IPS-11a (cell line): ENCODE measurements around the gene ASMTL.
"Not testable (repeated sequence)": the region's sequence is repeated elsewhere in the genome, so short reads cannot be mapped to it uniquely, and the experiment has no call there.

ENCODE experiments used
- H3K4me3 ChIP-seq: one replicate; pipeline ENCODE4 v1.5.1; 2013; ENCODE audit warnings: low read depth, low read length, control low read depth

The ASMTL gene

GRCh38 chrX:1452516-1453394, at the start of gene ASMTL:
Gene ASMTL (minus strand): TSS chrX:1452909. CDS start chrX:1452840, 69 bp downstream.
- H3K4me3 ChIP-seq, result peak within 1 kb of the TSS; percentile 81

DNA sequence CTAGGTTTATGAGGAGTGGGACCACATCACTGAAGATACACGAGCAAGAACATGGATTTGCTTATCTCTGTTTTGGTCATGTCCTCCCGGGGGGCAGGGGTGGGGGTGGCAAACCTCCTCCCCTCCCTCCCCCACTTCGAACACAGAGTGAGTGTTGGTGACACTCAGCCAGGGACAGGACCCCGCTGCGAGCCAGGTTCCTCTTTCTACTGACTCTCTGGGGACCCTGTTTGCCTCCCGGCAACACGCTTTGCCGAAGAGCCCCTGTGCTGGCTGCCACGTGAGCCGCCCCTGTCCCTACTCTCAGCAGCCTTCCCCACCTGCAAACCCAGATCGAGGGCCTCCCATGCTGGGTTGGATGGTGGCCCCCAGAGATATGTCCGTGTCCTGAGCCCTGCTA, 49.5 kb upstream of the ASMTL start:
- no peak overlapping the region for H3K4me3 ChIP-seq

DNA sequence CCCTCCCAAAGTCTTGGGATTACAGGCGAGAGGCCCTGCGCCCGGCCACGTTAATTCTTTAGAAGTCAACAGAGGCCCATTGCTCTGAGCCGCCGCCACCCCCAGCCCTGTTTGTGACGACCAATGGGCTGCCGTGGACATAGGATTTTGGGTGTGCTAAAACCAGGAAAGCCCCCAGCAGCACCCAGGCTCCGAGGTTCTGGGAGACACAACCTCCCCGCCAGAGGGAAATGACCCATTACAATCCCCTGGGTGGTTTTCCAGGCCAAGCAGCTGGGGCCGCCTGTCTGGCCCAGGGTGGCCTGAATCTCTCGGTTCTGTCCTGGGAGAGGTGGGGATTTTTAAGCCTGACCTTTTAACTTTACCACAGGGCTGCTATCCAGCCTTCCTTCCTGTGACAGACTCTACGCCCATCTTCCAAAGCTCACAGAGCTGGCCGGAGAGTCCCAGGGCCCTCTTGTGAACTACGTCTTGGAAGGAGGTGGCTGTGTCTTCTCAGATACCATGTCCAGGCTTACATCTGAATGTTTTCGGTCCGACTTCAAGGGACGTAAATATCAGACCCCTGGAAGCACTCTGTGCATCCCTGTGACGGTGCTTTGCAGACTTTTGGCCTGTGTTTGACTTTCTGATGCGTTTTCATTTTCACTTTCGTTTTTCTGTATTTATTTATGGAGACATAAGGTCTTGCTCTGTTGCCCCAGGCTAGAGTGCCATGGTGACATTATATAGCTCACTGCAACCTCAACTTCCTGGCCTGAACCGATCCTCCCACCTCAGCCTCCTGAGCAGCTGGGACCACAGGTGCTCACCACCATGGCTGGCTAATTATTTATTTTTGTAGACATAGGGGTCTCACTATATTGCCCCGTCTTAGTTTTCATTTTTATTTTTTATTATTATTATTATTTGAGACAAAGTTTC, 48.3 kb upstream of the ASMTL start:
- H3K4me3 ChIP-seq, result no peak overlapping the region

GRCh38 chrX:1496076-1496475, 43.4 kb upstream of the ASMTL start:
- no peak overlapping the region for H3K4me3 ChIP-seq

DNA sequence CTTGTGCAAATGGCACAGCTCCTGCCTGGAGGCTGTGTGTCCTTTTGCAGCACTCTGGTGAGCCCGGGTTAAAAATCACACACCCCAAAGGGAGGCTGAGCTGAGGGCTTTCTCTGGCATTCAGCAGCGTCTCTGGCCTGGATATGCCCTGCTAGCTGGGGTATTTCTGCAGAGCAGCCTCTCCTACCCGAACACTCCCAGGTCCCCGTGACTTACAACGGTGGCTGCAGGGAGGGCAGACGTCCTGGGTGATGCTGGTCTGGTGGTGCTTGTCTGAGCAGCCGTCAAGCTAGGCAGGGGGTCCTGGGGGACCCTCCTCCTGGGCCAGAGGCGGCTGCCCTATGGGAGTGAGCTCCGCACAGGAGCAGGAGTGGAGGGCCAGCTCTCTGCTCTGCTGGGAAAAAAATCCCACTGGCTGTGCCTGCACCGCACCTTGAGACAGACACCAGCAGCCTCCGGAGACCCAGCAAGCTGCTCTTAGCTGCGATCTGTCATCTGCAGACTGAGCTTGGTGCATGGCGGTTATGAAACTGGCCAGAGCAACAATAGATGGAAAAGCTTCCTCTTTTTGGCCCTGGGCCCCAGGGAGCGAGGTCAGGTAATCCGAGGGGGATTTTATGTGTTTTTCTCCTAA, 41.3 kb upstream of the ASMTL start:
- H3K4me3 ChIP-seq, result no peak overlapping the region

DNA sequence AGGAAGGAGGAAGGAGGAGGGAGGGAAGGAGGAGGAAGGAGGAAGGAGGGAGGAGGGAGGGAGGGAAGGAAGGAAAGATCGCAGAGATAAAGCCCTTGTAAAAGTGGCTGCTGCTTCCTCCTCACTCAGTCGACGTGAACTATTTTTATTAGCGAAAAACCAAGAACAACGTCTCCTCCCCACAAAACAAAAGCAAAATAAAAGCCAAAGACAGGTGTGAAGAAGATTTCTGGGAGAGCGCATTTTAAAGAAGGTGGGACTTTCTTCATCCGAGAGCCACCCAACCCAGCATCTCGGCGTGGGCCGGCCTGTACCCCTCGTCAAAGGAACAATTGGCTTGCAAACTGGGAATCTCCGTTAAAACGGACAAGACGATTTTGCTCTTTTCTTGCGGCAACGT, 40.7 kb upstream of the ASMTL start:
- H3K4me3 ChIP-seq, result no peak overlapping the region

DNA sequence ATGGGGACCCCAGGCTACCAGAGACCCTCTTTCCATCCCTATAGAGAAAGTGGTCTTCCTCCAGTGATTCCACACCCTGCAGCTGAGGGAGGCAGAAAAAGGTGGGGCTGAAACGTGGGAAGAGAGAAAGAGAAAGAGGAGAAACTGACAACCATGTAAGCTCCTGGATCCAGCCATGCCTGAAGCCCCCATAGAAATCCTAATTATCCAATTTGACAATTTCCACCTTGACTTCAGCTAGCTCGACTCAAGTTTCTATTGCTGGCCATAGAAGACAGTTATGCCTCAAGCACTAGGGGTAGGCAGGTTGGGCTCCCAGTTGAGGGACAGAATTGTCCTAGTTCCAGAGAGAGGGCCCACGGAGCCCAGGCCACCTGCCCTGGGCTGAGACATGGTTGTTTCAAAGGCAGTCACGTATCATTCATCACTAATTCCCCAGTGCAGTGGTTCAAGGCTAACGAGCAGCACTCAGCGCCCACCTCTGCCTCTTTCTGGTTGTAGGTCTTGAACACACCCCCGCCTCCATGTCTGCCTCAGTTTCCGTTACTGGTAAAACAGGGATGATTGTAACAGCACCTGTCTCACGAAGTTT, 39.8 kb upstream of the ASMTL start:
- H3K4me3 ChIP-seq, result no peak overlapping the region

GRCh38 chrX:1491851-1492349, 39.2 kb upstream of the ASMTL start:
- H3K4me3 ChIP-seq, result no peak overlapping the region

DNA sequence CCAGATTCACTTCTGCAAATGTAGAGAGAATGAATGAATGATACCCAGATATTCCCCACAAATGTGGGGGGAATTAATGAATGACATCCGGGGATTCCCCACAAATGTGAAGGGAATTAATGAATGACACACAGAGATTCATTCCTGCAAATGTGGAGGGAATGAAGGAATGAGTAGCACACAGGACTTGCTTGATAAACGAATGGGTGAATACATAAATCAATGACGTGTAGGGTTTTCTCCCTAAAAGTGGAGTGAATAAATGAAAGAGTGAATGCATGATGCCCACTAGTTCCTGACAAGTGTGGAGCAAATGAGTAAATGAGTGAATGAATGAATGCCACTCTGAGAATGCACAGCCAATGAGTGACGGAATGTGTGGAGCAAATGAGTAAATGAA, 38.5 kb upstream of the ASMTL start:
- H3K4me3 ChIP-seq, result not testable (repeated sequence)

DNA sequence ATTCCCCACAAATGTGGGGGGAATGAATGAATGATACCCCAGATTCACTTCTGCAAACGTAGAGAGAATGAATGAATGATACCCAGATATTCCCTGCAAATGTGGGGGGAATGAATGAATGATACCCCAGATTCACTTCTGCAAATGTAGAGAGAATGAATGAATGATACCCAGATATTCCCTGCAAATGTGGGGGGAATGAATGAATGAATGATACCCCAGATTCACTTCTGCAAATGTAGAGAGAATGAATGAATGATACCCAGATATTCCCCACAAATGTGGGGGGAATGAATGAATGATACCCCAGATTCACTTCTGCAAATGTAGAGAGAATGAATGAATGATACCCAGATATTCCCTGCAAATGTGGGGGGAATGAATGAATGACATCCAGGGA, 38.0 kb upstream of the ASMTL start:
- not testable (repeated sequence) for H3K4me3 ChIP-seq

- H3K4me3 ChIP-seq, result not testable (repeated sequence)
Measured at GRCh38 chrX:1489354-1489753, 36.6 kb upstream of the ASMTL start.

GRCh38 chrX:1488745-1489144, 36.0 kb upstream of the ASMTL start:
- H3K4me3 ChIP-seq, result no peak overlapping the region

DNA sequence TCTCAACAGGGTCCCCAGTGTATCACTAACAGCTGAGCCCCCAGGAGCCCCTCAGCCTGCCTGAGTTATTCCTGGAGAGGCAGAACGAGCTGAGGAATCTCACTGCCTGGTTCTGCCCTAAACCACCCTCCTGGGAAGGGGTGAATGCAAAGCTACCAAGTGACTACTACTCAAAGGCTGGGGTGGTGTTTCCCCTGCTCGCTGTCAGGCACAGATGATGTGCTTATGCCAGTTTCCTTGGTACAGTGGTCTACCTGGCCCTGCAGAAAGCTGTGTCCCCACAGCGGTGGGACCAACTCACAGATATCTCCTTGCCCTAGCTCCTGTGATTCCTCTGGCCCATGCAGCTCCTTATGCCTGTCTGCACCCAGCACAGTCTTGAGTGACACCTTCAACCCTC, 35.4 kb upstream of the ASMTL start:
- no peak overlapping the region for H3K4me3 ChIP-seq

DNA sequence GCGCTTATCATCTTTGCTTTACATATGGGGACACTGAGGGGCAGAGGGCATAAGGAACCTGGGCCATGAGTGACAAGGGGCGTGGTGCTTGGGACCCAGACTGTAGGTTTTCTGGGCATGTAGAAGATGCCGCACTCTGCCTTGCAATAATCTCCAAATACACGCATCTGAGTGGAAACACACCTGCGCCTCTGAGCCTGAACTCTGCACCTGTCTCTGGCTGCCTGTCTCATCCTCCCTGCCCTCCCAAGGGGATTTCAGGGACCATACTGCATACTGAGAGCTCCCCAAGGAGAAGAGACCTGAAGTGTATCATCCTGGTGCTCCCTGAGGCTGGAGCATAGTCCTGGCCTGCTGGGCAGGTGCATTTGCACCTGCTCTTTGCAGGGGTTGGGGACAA, 34.7 kb upstream of the ASMTL start:
- H3K4me3 ChIP-seq, result no peak overlapping the region

DNA sequence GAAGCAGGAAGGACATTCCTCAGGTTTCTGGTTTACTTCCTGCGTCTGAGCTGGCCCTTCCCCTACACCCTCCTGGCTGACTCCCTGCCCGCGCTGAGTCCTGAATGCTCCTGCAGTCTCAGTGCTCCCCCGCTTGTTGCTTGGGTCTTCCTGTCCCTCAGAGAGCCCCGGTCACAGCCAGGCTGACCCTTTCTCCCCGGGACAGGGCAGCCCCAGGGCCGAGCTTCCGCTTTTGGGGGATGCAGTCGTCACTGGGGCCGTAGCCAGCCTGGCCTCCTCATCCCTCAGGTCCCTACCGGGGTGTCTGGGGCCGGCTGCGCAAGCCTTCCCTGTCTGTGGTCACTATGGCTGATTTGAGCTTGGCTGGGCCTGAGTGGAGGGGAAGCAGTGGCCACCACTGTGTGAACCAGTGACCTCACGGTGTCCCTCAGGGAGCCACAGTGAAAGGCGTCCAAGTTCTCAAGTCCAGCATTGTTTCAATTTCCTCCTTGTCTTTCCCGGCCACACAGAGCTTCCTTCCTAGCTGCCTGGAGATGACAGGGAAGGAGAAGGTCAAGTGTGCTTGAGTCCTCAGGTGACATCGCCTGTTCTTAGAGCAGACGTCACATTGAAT, 34.1 kb upstream of the ASMTL start:
- no peak overlapping the region for H3K4me3 ChIP-seq

GRCh38 chrX:1486177-1486576, 33.5 kb upstream of the ASMTL start:
- no peak overlapping the region for H3K4me3 ChIP-seq

DNA sequence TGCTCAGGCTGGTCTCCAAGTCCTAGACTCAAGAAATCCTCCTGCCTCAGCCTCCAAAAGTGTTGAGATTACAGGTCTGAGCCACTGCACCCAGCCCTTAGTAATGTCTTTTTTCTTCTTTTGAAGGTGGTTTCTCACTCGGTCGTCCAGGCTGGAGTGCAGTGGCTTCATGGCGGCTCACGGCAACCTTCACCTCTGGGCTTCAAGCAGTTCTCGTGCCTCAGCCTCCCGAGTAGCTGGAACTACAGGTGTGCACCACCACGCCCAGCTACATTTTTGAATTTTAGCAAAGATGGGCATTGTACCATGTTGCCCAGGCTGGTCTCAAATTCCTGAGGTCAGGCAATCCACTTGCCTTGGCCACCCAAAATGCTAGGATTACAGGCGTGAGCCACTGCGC, 32.3 kb upstream of the ASMTL start:
- no peak overlapping the region for H3K4me3 ChIP-seq

DNA sequence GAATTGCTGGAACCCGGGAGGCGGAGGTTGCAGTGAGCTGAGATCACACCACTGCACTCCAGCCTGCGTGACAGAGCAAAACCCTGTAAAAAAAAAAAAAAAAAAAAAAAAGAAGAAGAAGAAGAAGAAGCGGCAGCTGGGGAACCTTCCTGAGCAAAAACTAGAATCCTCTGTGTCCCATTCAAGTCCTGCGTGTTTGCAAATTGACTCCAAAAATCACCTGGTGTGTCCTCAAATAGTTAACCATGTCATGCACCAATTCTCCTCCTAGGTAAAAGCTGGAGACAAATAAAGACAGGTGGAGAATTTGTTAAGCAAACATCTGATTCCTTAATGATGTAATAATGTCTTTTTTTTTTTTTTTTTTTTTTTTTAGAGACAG, 31.9 kb upstream of the ASMTL start:
- no peak overlapping the region for H3K4me3 ChIP-seq

GRCh38 chrX:1483843-1484637, 31.3 kb upstream of the ASMTL start:
- no peak overlapping the region for H3K4me3 ChIP-seq

DNA sequence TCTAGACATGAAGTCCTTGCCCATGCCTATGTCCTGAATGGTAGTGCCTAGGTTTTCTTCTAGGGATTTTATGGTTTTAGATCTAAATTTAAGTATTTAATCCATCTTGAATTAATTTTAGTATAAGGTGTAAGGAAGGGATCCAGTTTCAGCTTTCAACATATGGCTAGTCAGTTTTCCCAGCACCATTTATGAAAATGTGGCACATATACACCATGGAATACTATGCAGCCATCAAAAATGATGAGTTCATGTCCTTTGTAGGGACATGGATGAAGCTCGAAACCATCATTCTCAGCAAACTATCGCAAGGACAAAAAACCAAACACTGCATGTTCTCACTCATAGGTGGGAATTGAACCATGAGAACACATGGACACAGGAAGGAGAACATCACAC, 29.8 kb upstream of the ASMTL start:
- H3K4me3 ChIP-seq, result not testable (repeated sequence)
